GM23248 (cell line): ENCODE measurements around the gene ANKRD53. TPM values are rescaled to one million over a fixed set of nuclear protein-coding genes. Genes with fewer than 3 reads are reported as not detected.
A peak's percentile ranks its signal among the peaks of the same experiment; 100 is the strongest.
"Not testable (repeated sequence)": the region's sequence is repeated elsewhere in the genome, so short reads cannot be mapped to it uniquely, and the experiment has no call there.

Experiments
- DNase-seq: peaks from one replicate; pipeline ENCODE4 v3.0.0-alpha.2; 2015
- H2AFZ ChIP-seq: fragments of 200-600 bp; sonication (generic); 2 replicates; pipeline ENCODE4 v1.6.1; 2016; ENCODE audit warnings: antibody characterized with exemption
- H3F3A ChIP-seq: fragments of 200-600 bp; sonication (generic); 2 replicates; pipeline ENCODE4 v1.6.1; 2016; ENCODE audit warnings: mild to moderate bottlenecking, antibody characterized with exemption, mixed run types; ENCODE audit not compliant: insufficient read depth
- H3K27ac ChIP-seq: fragments of 200-600 bp; sonication (generic); 2 replicates; pipeline ENCODE4 v1.5.1; 2016; ENCODE audit warnings: mild to moderate bottlenecking
- H3K27me3 ChIP-seq: fragments of 200-600 bp; sonication (generic); replicated peaks from 2 replicates; pipeline ENCODE4 v1.6.1; 2016; ENCODE audit warnings: mild to moderate bottlenecking; ENCODE audit not compliant: insufficient read depth
- H3K36me3 ChIP-seq: fragments of 200-600 bp; sonication (generic); 2 replicates; pipeline ENCODE4 v1.6.1; 2016; ENCODE audit warnings: low read depth, mild to moderate bottlenecking
- H3K4me1 ChIP-seq: fragments of 200-600 bp; sonication (generic); 2 replicates; pipeline ENCODE4 v1.6.1; 2016; ENCODE audit warnings: mild to moderate bottlenecking; ENCODE audit not compliant: insufficient read depth
- H3K4me2 ChIP-seq: fragments of 200-600 bp; sonication (generic); one replicate; pipeline ENCODE4 v1.6.1; 2016; ENCODE audit warnings: mild to moderate bottlenecking; ENCODE audit not compliant: unreplicated experiment
- H3K4me3 ChIP-seq: fragments of 200-600 bp; sonication (generic); 2 replicates; pipeline ENCODE4 v1.5.1; 2016; ENCODE audit warnings: mild to moderate bottlenecking
- H3K79me2 ChIP-seq: fragments of 200-600 bp; sonication (generic); 2 replicates; pipeline ENCODE4 v1.6.1; 2016; ENCODE audit warnings: mild to moderate bottlenecking; ENCODE audit not compliant: insufficient read depth
- H3K9ac ChIP-seq: fragments of 200-600 bp; sonication (generic); 2 replicates; pipeline ENCODE4 v1.6.1; 2016; ENCODE audit warnings: mild to moderate bottlenecking
- H3K9me2 ChIP-seq: fragments of 200-600 bp; sonication (generic); 2 replicates; pipeline ENCODE4 v1.6.1; 2016; ENCODE audit warnings: mixed run types, mild to moderate bottlenecking, moderate library complexity; ENCODE audit not compliant: insufficient read depth
- H3K9me3 ChIP-seq: fragments of 200-600 bp; sonication (generic); one replicate; pipeline ENCODE4 v1.6.1; 2017; ENCODE audit warnings: low read depth
- H4K20me1 ChIP-seq: fragments of 200-600 bp; sonication (generic); 2 replicates; pipeline ENCODE4 v1.6.0; 2016; ENCODE audit not compliant: insufficient read depth
- EZH2 ChIP-seq: fragments of 200-600 bp; sonication (generic); IDR thresholded peaks from 2 replicates; pipeline ENCODE4 v1.6.1; 2018; ENCODE audit warnings: antibody characterized with exemption, mild to moderate bottlenecking; ENCODE audit not compliant: insufficient read depth, poor library complexity, severe bottlenecking
- EZH2phosphoT487 ChIP-seq: fragments of 200-600 bp; sonication (generic); IDR thresholded peaks from 2 replicates; pipeline ENCODE4 v1.6.1; 2018; ENCODE audit warnings: antibody characterized with exemption, moderate library complexity, mild to moderate bottlenecking, low read depth; ENCODE audit not compliant: insufficient read depth
- WGBS, 2 experiments: methylation state at CpG; one replicate each; pipeline ENCODE4 v1.1.6; 2015 to 2017; ENCODE audit warnings: low lambda C conversion rate in 2 of 2, low coverage in 1 of 2; ENCODE audit errors: missing lambda C conversion rate in 2 of 2; 5-methylcytosine and 5-hydroxymethylcytosine counted together
- in situ Hi-C: fragments of 300-500 bp; cut with MboI; formaldehyde crosslinking; loops from 2 replicates; pipeline ENCODE4 v1.15.0; 2020
- polyA plus RNA-seq: library from polyadenylated mRNA; unstranded; fragments of >200 nt; fragmentation: Nextera tagmentation; extraction: Ambion mirVana; gene quantifications from 2 replicates; pipeline ENCODE4 v1.2.1, GENCODE V29; 2016
- total RNA-seq: library from RNA; depleted of rRNA; stranded (reverse); fragments of >200 nt; shearing (Covaris generic); gene quantifications from 2 replicates; pipeline ENCODE4 v1.2.3, GENCODE V29; 2014

ANKRD53 gene
- total and polyA plus RNA-seq, 2 experiments from 2014 or later = 1.2 TPM; not detected in 1

DNA sequence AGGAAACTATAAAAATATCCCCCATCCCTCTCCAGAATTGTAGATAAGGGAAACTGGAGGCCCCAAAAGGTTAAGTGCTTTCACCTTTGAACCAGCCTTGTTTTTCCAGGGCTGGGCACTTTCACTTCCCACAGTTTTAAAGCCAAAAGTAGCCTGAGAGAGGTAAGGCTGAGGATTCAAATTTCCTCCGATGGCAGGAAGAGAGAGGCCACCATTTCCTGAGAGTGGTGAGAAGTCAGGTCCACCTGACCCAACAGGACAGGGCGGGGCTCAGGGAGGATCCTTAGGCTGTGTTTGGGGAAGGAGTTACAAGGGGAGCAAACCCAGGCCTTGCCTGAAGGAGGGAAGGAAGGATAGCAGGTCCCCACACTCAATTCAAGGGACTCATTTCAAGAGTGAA, 20.9 kb downstream of the ANKRD53 start:
- Histone ChIP-seq H3K36me3 (no peaks in the 10 kb centered on the region), H3K4me3 (no peak overlapping the region), H3K9me2 (no peaks in the 10 kb centered on the region), H3K4me1 (peaks cover 3% of the 10 kb centered on the region; the same call in 1 of the 2 replicates), H3F3A (no peaks in the 10 kb centered on the region), H3K27ac (no peak overlapping the region), H4K20me1 (no peaks in the 10 kb centered on the region), H3K4me2 (no peak overlapping the region), H2AFZ (no peak overlapping the region), H3K9me3 (no peaks in the 10 kb centered on the region), H3K27me3 (0 out of 2 replicates have a peak, but pooled peaks cover 3% of the 10 kb centered on the region), H3K79me2 (peaks cover 2% of the 10 kb centered on the region), H3K9ac (no peak overlapping the region)
- WGBS, 2 experiments = 76% methylated on average over 2 of the region's 2 CpGs
- DNase-seq = no peak
- TF ChIP-seq EZH2 = no peak
- no peak for TF ChIP-seq EZH2phosphoT487
- in situ Hi-C loops = no loop called here

DNA sequence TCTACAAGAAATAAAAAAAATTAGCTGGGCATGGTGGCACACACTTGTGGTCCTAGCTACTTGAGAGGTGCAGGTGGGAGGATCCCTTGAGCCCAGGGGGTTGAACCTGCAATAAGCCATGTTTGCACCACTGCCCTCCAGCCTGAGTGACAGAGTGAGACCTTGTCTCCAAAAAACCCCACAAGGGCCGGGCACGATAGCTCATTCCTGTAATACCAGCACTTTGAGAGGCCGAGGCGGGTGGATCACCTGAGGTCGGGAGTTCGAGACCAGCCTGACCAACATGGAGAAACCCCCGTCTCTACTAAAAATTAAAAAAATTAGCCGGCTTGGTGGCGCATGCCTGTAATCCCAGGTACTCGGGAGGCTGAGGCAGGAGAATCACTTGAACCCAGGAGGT, 21.5 kb downstream of the ANKRD53 start:
- H3K4me2 ChIP-seq, H3F3A ChIP-seq, H3K27me3 ChIP-seq, H3K4me3 ChIP-seq, H3K9me3 ChIP-seq, H4K20me1 ChIP-seq, H3K9me2 ChIP-seq, in situ Hi-C loops, DNase-seq, H3K9ac ChIP-seq, H3K79me2 ChIP-seq, H3K27ac ChIP-seq, H3K36me3 ChIP-seq, H3K4me1 ChIP-seq, H2AFZ ChIP-seq: not testable (repeated sequence)
- WGBS, 2 experiments = 92% methylated on average over 10 of the region's 10 CpGs

DNA sequence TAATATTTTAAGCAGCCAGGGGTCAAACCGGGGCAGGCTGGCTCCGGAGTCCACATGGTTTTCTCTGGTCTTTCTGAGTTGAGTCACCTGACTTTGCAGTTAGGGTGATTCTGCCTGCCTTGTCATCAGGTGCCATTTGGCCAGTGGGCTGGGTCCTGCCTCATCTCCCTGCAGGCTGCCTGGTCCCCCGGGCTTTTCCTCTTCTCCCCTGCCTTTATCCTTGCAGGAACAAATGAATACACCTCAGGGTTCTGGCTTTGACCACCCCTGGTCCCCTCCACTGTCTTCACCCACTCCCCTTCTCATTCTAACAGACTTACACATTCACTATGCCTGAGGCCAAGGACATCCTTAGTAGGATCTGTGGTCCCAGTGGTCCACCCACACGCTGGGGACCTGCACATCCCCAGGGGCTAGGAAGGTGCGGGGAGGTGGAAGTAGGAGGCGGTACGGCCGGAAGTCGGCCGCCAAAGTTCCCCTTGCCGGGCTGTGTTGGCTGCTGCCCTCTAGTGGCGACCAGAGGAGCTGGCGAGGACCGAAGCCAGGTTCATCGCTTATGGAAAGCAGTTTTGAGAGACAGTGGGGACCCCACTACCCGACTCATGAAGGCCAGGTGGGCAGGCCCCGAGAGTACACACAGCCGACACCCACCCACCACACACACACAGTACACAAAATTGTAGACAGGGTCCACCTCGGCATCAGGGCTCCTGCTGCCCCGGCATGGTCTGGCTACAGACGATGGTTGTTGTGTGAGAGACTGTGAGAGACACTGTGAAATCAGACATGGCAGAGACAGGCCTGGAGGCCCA, 22.6 kb downstream of the ANKRD53 start:
- H3K9me3 ChIP-seq = no peaks in the 10 kb centered on the region
- H3K36me3 ChIP-seq = no peaks in the 10 kb centered on the region
- no peaks in the 10 kb centered on the region for H3K9me2 ChIP-seq
- peak overlapping the region; percentile 82 for H3K4me2 ChIP-seq
- peak overlapping the region; percentile 52; the same call in 1 of the 2 replicates for H3K4me3 ChIP-seq
- no peaks in the 10 kb centered on the region for H3F3A ChIP-seq
- peaks cover 3% of the 10 kb centered on the region; the same call in 1 of the 2 replicates for H3K4me1 ChIP-seq
- H2AFZ ChIP-seq = peak overlapping the region; percentile 99
- H3K27ac ChIP-seq = no peak overlapping the region
- in situ Hi-C loops = no loop called here
- no peaks in the 10 kb centered on the region for H3K79me2 ChIP-seq
- 17 to 19% methylated on average over 21 of the region's 21 CpGs for WGBS, 2 experiments
- H4K20me1 ChIP-seq = no peaks in the 10 kb centered on the region
- peak; percentile 78 for DNase-seq
- 0 out of 2 replicates have a peak, but pooled peaks cover 3% of the 10 kb centered on the region for H3K27me3 ChIP-seq
- no peak for TF ChIP-seq EZH2phosphoT487
- no peak for TF ChIP-seq EZH2
- H3K9ac ChIP-seq = no peak overlapping the region

DNA sequence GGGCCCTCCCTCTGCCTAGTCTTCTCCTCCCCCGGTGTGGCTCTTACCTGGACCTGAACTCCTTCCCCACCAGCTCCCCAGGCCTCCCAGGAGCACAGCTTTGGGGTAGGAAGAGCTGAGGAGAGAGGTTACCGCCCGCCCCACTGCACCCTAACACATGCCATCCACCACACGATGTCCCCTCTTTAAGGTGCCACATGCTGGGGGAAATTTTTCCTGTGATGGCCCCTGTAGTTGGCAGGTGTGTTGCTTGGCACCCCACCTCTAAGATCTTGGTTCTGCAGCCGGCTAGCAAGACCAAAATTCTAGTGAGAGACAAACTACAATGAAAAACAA, 23.1 kb downstream of the ANKRD53 start:
- Histone ChIP-seq H3K9me3 (no peaks in the 10 kb centered on the region), H3K4me2 (no peak overlapping the region), H3K4me3 (no peak overlapping the region), H3K27ac (no peak overlapping the region), H3K27me3 (0 out of 2 replicates have a peak, but pooled peaks cover 3% of the 10 kb centered on the region), H2AFZ (peak overlapping the region; percentile 99), H3F3A (no peaks in the 10 kb centered on the region), H3K79me2 (no peaks in the 10 kb centered on the region), H3K36me3 (no peaks in the 10 kb centered on the region), H4K20me1 (no peaks in the 10 kb centered on the region), H3K9me2 (no peaks in the 10 kb centered on the region), H3K9ac (no peak overlapping the region), H3K4me1 (peaks cover 3% of the 10 kb centered on the region; the same call in 1 of the 2 replicates)
- DNase-seq = no peak
- no peak for TF ChIP-seq EZH2
- no peak for TF ChIP-seq EZH2phosphoT487
- 38 to 44% methylated on average over 5 of the region's 5 CpGs for WGBS, 2 experiments
- in situ Hi-C loops = no loop called here
